ENCODE measurements around the gene IL1A. TPM values are rescaled to one million over a fixed set of nuclear protein-coding genes. Genes with fewer than 3 reads are reported as not detected.
A peak's percentile ranks its signal among the peaks of the same experiment; 100 is the strongest.

The IL1A gene
- total and polyA plus RNA-seq, 9 of the 15 experiments (the other 6 are each of a cell fraction or from before 2014, with no cell fraction given): 0.03 to 0.27 (median 0.14) TPM; not detected in 2

DNA sequence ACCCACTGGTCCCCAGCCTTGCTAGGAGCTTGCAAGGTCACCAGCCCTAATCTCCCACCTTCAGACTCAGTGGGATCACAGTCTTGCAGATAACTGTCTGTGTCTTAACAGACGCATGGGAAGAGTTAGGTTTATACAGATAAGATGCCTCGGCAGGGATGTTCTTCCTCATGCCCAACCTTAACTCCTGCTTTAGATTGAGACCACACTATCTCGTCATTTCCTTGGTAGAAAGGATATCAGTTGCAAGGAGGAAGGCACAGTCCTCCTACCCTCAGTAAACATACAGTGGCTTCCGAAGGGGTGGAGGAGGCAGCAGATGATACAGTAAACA lies 56.3 kb downstream of the IL1A start (continued):
- no peak for TF ChIP-seq CEBPB (tag; IDR thresholded peaks at IDR 0.05)
- TF ChIP-seq MED1 (CRISPR knock-in tag; IDR thresholded peaks at IDR 0.05; ENCODE audit: borderline replicate concordance): no peak
- no peak for TF ChIP-seq POLR2B (IDR thresholded peaks at IDR 0.05; ENCODE audit: low read depth, partially characterized antibody)
- no peak for TF ChIP-seq ATF1 (CRISPR knock-in tag; IDR thresholded peaks at IDR 0.05)
- TF ChIP-seq ATF1 (tag; IDR thresholded peaks at IDR 0.05): peak; percentile 42; the same call in 1 of the 2 replicates
- peak; percentile 55; the same call in 1 of the 2 replicates for TF ChIP-seq SMARCC2 (IDR thresholded peaks at IDR 0.05; ENCODE audit: low read depth)
- peak; percentile 96 for TF ChIP-seq CTBP1 (IDR thresholded peaks at IDR 0.05; ENCODE audit: borderline replicate concordance)
- TF ChIP-seq, protein P1, sequence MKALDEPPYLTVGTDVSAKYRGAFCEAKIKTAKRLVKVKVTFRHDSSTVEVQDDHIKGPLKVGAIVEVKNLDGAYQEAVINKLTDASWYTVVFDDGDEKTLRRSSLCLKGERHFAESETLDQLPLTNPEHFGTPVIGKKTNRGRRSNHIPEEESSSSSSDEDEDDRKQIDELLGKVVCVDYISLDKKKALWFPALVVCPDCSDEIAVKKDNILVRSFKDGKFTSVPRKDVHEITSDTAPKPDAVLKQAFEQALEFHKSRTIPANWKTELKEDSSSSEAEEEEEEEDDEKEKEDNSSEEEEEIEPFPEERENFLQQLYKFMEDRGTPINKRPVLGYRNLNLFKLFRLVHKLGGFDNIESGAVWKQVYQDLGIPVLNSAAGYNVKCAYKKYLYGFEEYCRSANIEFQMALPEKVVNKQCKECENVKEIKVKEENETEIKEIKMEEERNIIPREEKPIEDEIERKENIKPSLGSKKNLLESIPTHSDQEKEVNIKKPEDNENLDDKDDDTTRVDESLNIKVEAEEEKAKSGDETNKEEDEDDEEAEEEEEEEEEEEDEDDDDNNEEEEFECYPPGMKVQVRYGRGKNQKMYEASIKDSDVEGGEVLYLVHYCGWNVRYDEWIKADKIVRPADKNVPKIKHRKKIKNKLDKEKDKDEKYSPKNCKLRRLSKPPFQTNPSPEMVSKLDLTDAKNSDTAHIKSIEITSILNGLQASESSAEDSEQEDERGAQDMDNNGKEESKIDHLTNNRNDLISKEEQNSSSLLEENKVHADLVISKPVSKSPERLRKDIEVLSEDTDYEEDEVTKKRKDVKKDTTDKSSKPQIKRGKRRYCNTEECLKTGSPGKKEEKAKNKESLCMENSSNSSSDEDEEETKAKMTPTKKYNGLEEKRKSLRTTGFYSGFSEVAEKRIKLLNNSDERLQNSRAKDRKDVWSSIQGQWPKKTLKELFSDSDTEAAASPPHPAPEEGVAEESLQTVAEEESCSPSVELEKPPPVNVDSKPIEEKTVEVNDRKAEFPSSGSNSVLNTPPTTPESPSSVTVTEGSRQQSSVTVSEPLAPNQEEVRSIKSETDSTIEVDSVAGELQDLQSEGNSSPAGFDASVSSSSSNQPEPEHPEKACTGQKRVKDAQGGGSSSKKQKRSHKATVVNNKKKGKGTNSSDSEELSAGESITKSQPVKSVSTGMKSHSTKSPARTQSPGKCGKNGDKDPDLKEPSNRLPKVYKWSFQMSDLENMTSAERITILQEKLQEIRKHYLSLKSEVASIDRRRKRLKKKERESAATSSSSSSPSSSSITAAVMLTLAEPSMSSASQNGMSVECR (CRISPR knock-in tag; IDR thresholded peaks at IDR 0.05): 0 out of 2 replicates have a peak, but pooled peaks have one; percentile 30
- peak; percentile 87 for TF ChIP-seq NCOR1 (IDR thresholded peaks at IDR 0.05)
- TF ChIP-seq CBFA2T3 (IDR thresholded peaks at IDR 0.05): peak; percentile 94
- TF ChIP-seq, protein P2, sequence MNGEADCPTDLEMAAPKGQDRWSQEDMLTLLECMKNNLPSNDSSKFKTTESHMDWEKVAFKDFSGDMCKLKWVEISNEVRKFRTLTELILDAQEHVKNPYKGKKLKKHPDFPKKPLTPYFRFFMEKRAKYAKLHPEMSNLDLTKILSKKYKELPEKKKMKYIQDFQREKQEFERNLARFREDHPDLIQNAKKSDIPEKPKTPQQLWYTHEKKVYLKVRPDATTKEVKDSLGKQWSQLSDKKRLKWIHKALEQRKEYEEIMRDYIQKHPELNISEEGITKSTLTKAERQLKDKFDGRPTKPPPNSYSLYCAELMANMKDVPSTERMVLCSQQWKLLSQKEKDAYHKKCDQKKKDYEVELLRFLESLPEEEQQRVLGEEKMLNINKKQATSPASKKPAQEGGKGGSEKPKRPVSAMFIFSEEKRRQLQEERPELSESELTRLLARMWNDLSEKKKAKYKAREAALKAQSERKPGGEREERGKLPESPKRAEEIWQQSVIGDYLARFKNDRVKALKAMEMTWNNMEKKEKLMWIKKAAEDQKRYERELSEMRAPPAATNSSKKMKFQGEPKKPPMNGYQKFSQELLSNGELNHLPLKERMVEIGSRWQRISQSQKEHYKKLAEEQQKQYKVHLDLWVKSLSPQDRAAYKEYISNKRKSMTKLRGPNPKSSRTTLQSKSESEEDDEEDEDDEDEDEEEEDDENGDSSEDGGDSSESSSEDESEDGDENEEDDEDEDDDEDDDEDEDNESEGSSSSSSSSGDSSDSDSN (IDR thresholded peaks at IDR 0.05; ENCODE audit: borderline replicate concordance in 1 of 2, low read depth in 2 of 2, low read length in 2 of 2): 0 out of 4 replicates have a peak, but pooled peaks of 1 of the 2 experiments have one; percentile 9
- no peak for TF ChIP-seq RBM22 (IDR thresholded peaks at IDR 0.05; ENCODE audit: low read depth, low read length, poor library complexity, severe bottlenecking)
- peak; percentile 19 for TF ChIP-seq TBP (optimal IDR thresholded peaks at IDR 0.05; ENCODE audit: low read depth, low read length)
- TF ChIP-seq, protein P3, sequence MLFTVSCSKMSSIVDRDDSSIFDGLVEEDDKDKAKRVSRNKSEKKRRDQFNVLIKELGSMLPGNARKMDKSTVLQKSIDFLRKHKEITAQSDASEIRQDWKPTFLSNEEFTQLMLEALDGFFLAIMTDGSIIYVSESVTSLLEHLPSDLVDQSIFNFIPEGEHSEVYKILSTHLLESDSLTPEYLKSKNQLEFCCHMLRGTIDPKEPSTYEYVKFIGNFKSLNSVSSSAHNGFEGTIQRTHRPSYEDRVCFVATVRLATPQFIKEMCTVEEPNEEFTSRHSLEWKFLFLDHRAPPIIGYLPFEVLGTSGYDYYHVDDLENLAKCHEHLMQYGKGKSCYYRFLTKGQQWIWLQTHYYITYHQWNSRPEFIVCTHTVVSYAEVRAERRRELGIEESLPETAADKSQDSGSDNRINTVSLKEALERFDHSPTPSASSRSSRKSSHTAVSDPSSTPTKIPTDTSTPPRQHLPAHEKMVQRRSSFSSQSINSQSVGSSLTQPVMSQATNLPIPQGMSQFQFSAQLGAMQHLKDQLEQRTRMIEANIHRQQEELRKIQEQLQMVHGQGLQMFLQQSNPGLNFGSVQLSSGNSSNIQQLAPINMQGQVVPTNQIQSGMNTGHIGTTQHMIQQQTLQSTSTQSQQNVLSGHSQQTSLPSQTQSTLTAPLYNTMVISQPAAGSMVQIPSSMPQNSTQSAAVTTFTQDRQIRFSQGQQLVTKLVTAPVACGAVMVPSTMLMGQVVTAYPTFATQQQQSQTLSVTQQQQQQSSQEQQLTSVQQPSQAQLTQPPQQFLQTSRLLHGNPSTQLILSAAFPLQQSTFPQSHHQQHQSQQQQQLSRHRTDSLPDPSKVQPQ (CRISPR knock-in tag; IDR thresholded peaks at IDR 0.05; ENCODE audit: borderline replicate concordance): no peak
- TF ChIP-seq NFIX (CRISPR knock-in tag; IDR thresholded peaks at IDR 0.05; ENCODE audit: low read depth): no peak
- no peak for TF ChIP-seq GATAD2B (IDR thresholded peaks at IDR 0.05; ENCODE audit: borderline replicate concordance)
- peak; percentile 84; the same call in 1 of the 2 replicates for TF ChIP-seq GATAD2A (IDR thresholded peaks at IDR 0.05)
- no peak for TF ChIP-seq ZNF699 (CRISPR knock-in tag; IDR thresholded peaks at IDR 0.05; ENCODE audit: insufficient replicate concordance)
- TF ChIP-seq SP1 (CRISPR knock-in tag; IDR thresholded peaks at IDR 0.05): no peak
- TF ChIP-seq ESRRA (IDR thresholded peaks at IDR 0.05; ENCODE audit: borderline replicate concordance, low read depth): peak; percentile 70
- TF ChIP-seq PCBP2 (IDR thresholded peaks at IDR 0.05; ENCODE audit: low read depth, low read length, poor library complexity, severe bottlenecking): no peak
- TF ChIP-seq HDAC1 (IDR thresholded peaks at IDR 0.05): peak in 1 of 2 experiments; percentile 69; a peak in 2 of 4 replicates

All from K562 (cell line).